HG02642 (cell line): ENCODE data around the gene NOP16.

Experiments used
- ATAC-seq: cut with Tn5 transposase; IDR thresholded peaks from one replicate; pipeline ENCODE4 v1.9.1; 2021; ENCODE audit warnings: mild to moderate bottlenecking; ENCODE audit not compliant: unreplicated experiment, poor library complexity

NOP16 gene, protein sequence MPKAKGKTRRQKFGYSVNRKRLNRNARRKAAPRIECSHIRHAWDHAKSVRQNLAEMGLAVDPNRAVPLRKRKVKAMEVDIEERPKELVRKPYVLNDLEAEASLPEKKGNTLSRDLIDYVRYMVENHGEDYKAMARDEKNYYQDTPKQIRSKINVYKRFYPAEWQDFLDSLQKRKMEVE

DNA sequence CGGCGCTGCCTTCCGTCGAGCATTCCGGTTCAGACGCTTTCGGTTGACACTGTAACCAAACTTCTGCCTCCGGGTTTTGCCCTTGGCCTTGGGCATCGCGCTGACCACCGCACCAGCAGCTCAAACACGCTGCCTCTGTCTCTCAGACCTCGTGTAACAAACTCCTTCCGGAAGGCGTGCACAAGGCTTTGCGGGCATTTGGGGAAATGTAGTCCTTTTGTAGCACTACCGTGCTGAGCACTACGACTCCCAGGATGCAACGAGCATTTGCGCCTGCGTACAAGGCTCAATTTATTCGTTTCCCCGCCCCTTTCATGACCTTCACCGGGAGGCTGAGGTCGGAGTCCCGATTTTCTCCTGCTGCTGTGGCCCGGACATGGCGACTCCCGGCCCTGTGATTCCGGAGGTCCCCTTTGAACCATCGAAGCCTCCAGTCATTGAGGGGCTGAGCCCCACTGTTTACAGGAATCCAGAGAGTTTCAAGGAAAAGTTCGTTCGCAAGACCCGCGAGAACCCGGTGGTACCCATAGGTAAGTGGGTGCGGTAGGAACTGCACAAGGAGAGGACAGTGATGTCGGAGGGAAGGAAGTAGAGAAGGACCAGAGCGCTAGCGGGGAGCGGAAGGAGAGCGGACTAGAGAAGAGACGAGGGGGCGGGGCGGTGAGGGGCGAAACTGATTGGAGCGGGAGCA is at the start of gene NOP16, which contains the start of gene HIGD2A:
NOP16 (minus strand) TSS at position 155 of the 691 bp plus-strand sequence; CDS start at position 96, 59 bp downstream.
HIGD2A (plus strand) TSS at position 308 of the 691 bp plus-strand sequence; CDS start at position 377, 69 bp downstream.
- peak; percentile 87 for ATAC-seq

DNA sequence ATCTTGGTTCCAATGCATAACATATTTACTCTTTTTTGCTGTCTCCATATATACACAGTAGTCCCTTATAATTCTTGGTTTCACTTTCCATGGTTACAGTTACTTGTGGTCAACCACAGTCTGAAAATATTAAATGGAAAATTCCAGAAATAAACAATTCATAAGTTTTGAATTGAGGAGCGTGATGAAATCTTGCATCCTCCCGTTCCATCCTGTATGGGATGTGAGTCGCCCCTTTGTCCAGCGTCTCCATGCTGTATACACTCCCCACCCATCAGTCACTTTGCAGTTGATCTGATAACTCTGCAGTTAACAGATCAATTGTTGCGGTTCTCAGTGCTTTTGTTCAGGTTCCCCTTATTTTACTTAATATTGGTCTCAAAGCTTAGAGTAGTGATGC is 48.3 kb upstream of the NOP16 start:
- ATAC-seq: no peak

DNA sequence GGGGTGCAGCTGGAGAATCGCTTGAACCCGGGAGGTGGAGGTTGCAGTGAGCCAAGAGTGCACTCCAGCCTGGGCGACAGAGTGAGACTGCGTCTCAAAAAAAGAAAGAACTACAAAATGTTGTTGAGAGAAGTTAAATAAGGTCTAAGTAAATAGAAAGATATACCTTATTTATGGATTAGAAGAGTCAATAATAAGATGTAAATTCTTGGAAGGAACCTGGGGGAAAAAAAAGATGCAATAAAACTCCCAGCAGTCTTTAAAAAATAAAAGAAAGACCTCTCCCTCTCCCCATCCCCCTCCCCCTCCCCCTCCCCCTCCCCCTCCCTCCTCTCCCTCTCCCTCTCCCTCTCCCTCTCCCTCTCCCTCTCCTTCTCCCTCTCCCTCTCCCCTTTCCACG is 44.3 kb upstream of the NOP16 start:
- no peak for ATAC-seq

DNA sequence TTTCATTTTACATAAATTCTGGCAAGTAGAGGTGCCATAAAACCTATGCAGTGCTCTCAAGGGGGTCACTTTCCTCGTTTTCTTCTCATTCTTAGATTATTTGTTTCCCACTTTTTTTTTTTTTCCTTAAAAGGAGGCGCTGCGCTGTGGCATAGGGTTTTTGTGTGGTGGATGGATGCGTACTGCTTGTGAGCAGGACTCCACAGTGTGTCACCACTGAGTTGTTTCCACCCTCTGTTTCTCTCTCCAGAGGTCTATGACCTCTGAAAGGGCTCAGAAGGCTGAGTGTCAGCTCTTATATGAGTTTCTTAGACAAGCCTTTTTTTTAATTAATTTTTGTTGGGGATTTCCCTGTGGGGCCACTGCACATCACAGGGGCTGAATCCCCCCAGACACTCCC is 41.6 kb upstream of the NOP16 start:
- no peak for ATAC-seq

DNA sequence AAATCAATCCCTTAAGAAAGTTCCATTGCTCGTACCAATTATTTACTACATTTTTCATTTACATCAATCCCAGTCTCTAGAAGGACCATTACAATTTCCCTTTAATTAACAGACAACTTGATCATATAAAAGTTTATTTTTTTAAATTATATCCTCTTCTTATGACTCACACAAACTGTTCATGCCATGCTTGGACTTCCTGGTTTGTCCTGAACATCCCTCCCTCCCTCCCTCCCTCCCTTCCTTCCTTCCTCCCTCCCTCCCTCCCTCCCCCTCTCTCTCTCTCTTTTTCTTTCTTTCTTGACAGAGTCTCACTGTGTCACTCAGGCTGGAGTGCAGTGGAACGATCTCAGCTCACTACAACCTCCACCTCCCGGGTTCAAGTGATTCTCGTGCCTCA is 39.6 kb upstream of the NOP16 start:
- no peak for ATAC-seq

DNA sequence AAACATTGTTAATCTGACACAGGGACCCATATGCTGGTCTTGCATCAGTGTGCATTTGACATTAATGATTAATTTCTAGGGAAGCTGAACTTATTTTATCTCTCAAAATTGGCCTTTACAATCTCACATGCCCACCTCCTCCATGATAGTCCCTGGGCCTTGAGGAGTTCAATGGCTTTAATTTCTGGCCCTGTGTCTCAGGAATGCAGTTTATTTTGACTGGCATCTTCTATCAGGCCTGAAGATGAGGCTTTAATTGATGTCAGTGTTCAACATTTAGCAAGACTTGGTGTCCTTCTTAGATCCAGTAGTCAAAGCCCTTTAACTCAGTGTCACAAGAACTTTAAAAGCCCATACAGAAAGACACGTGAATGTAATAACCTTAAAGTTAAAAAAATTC is 38.5 kb upstream of the NOP16 start:
- ATAC-seq: no peak

DNA sequence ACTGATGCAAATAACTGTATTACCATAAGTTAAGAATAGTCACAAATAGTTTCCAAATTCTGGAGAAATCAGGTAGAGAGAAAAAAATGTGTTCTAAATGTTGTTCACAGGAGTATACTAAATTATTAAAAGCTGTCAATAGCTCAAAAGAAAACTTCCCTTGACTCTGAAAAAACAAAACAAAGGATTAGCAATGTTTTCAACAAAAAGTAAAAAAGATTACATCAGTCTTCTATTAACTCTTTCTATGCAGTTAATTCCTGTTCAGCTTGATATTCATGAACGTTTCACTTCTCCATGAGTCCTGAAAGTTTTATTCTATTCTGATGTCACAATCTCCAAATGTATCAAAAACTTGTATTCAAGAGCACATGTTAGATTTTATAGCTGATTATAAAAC is 37.4 kb upstream of the NOP16 start:
- no peak for ATAC-seq

DNA sequence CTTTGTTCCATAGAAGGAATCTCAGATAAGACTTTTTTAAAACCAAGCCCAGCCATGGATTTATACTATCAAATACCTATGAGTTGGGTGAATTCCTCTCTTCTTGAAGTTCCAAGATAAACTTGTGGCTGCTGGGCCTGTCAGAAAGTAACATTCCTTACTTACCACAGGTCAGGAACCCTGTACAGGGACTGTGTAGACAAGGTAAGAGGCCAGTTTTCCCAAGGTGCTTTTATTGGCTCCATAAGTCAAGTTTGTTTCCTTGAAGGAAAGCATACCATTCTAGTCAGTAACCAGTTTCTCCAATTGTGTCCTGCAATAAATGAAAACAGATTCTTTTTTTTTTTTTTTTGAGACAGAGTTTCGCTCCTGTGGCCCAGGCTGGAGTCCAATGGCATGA is 36.7 kb upstream of the NOP16 start:
- no peak for ATAC-seq

DNA sequence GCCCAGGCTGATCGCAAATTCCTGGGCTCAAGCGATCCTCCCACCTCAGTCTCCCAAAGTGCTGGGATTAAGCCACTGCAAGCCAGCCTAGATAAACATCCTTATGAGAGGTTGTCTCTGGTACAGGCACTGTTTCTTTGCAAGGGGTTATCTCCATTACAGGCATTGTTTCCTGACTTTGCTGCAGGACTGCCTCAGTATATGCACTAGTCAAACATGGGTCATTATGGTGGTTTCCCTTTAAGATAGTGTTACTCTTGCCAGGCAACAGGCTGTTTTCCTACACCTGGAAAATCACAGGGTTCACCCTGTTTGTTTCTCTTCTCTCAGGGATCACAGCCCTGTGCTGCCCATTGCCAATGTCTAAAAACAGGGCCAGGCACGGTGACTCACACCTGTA is 35.8 kb upstream of the NOP16 start:
- ATAC-seq: no peak

DNA sequence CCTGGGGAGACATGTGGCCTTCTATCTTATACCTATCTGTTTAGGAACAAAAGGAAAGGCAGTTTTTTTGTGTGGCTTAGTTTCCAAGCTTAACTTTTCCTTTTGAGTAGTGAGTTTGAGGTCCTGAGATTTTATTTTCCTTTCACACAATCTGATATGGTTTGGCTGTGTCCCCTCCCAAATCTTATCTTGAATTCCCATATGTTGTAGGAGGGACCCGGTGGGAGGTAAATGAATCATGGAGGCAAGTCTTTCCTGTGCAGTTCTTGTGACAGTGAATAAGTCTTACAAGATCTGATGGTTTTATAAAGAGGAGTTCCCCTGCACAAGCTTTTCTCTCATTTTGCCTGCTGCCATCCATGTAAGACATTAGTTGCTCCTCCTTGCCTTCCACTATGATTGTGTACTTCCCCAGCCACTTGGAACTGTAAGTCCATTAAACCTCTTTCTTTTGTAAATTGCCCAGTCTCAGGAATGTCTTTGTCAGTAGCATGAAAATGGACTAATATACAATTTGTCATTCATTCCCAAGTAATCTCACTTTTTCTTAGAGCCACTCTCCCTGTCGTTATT is 32.7 kb upstream of the NOP16 start:
- no peak for ATAC-seq

DNA sequence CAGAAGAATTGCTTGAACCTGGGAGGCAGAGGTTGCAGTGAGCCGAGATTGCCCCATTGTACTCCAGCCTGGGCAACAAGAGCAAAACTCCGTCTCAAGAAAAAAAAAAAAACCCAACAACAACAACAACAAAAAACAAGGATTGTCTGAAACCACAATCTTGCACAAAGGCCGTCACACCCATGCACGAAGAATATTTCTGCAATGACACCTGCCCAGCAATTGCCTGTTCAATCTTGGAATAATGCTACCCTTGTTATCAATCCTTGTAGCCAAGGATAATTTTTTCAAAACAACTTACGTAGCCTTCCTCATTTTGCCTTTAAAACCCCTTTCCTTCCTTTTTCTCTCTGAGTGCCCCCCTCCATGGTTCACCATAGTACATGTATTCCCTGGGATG is 31.7 kb upstream of the NOP16 start:
- ATAC-seq: no peak

DNA sequence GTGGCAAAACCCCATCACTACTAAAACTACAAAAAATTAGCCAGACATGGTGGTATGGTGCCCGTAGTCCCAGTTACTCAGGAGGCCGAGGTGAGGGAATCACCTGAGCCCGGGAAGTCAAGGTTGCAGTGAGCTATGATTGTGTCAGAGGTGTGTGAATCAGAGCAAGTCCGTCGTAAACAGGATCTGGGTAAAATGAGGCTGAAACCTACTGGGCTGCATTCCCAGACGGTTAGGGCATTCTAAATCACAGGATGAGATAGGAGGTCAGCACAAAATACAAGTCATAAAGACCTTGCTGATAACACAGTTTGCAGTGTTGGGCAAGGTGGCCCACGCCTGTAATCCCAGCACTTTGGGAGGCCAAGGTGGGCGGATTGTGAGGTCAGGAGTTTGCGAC is 29.9 kb upstream of the NOP16 start:
- no peak for ATAC-seq

DNA sequence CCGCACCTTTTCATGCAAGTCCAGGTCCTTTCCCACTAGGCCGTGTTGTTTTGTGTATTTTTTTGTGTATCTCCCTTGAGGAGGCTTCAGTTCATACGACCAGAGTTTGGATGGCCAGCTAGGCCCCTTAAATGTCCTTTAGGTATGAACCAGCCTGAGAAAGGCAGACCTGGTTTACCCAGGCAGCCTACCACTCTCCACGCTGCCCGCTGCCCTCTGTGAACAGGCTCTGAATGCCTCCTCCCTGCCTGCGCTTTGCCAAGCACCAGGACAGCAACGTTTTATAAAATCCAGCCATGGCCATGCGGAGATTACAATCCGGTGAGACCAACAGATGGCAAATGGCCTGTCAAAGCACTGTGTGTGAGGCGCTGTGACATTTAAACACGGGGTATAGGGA is 28.6 kb upstream of the NOP16 start:
- no peak for ATAC-seq

DNA sequence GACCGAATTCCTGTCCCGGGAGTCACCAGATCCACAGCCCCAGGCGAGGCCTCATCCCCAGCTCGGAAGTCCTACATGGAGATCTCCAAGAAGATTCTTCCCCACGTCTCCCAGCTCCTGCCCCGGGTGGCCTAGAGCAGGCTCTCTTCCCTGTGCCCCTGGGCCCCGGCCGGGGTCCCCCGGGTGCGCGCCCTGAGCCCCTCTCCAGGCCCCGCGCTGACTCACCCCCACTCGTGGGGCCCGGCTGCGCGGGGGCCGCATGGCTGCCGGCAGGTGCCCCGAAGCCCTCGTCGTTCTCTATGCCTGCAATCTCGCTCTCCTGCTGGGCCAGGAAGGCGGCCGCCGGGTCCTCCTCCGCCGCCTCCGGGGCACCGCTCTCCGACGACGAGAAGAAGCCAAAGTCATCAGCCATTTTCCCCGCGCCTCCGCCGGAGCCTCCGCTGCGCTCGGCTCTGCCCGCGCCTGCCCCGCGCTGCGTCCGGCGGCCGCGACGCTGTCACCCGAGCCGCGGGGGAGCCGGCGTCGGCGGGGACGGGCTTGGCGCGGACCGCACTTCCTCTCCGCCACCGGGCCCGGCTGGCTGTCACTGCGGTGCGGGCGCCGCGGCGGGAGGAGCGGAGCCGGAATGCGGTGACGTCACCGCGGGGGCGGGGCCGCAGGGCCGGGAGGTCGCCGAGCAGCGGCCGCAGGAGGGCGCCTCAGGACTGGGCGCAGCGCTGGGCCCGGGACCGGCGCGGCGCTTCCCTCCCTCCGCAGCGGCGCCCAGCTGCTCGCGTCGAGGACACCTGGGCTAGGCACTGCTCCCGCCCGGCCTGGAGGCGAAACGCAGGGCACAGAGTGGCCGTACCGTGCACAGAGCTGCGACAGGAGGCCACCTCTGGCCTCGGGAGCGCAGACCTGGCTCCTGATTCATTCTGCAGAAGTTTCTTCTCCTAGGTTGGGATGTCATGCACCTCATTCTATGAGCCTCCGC is 27.8 kb upstream of the NOP16 start, which contains the start of gene CLTB:
CLTB (minus strand) TSS at position 588 of the 973 bp plus-strand sequence; CDS start at position 412, 176 bp downstream.
- ATAC-seq: peak; percentile 94

DNA sequence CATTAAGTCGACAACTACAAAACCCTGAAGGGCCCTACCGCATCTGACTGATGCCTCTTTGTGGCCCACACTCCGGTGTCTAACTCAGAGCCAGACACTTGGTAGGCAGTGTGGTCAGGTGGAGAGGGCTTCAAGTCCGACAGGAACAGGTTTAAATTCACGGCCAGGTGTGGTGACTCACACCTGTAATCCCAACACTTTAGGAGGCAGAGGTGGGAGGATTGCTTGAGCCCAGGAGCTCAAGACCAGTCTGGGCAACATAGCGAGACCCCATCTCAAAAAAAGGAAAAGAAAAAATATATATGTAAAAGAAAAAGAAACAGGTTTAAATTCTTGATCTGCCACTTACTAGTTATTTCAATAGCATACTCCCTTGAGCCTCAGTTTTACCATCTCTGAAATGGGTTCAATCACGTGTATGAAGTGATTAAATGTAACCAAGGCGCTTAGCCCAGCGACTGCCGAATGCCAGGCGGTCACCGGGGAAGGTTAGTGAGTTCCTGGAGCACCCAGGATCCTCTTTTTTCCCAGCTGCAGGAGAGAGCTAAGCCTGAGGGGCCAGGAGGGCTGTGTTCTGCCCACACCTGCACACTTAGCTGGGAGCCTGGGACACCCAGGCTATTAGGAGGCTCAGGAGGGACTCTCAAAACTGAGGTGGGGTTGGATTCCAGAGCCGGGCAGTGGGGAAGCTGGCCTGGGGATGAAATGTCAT is 27.0 kb upstream of the NOP16 start:
- ATAC-seq: no peak

DNA sequence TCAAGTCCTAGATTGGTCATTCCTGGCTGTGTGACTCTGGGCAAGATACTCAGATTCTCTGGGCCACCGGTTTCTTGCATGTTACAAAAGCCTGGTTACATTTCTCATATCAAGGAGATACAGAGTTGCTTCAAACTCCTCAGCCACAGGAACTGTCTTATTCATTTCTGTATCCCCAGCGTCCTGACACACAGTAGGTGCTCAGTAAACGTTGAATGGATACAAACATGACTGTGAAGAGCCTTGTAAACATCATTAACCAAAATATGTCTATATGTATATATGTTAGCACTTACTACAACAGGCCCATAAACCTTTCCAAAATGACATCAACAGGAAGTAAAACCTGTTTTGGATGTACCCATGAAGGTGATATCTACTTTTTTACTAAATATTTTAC is 26.3 kb upstream of the NOP16 start:
- ATAC-seq: no peak

DNA sequence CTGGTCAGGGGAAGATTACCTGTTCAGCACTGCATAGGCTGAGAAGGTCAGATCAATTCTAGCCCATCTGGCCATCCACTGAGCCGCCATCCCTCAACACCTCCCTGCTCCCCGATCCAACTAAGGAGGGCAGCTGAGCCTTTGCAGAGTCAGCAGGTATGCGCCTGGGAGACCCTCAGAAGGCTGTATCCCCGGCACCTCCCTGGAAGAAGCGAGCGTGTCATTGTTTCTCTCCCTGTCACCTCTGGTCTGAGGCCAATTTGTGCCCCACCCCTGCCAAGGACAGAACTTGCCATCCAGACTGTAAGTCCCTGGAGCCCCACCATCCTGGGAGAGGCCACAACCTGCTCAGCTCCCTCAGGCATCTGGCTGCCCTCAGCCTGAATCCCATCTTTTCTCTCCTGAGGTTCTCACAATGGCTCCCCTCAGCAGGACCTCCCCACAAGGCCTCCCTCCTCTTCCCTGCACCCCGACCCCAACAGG is 25.4 kb upstream of the NOP16 start:
- no peak for ATAC-seq

DNA sequence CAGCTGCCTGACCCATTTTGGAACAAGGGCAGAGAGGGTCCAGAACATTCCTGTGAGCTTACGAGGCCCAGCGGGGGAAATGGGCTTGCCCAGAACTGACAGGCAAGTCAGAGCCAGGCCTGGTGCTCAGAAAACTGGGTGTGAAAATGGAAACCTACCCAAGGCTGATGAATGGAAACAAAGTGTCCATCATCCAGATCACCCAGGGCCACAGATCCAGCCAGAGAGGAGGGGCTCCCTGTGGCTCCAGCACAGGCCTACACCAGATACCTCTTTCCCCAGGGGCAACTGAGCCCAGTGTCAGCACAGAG is 24.8 kb upstream of the NOP16 start:
- ATAC-seq: no peak

DNA sequence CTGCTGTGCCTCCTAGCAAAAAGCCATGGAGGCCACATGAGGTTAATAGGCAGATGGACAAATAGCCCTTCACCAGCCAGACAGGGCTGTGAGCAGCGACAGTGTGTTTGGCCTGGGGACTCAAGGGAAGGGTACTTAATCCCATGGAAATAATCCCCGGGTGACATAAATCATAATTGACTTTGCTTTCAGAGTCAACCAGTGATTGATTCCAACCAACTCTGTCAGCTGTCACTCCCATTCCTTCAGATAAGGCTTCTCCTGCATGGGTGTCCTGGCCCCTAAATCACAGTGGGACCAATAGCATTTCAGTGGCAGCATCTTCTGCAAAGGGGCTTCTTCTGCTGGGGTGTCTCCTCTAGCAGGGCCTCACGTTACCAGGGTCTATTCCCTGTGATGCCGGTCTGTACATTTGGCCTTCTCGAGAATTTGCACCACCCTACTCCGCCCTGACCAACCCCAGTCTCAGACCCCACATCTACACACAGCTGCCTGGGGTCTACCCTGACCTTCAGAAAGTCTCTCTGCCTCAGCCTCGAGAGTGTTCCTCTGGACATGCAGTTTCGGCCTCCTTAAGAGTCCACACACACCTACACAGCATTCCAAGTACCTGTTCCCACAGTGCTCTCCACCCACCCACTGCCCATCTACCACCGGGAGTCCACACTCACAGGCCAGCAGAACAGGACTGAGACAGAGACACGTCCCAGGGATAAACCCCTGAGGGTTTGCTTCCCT is 24.3 kb upstream of the NOP16 start:
- no peak for ATAC-seq
